Pancreas (tissue), 10 donors: ENCODE results near the gene ARID5B. TPM values are rescaled to one million over a fixed set of nuclear protein-coding genes. Genes with fewer than 3 reads are reported as not detected.

Experiments
- ATAC-seq, 4 donors: fragments of 200-7000 bp; cut with Tn5 transposase; one replicate each; pipeline versions ENCODE4 v1.8.0 to v1.9.1; 2020; ENCODE audit warnings: mild to moderate bottlenecking in 4 of 4, moderate library complexity in 4 of 4
- DNase-seq, 6 donors: peaks; one replicate each; pipeline ENCODE4 v3.0.0-alpha.2; 2020
- FAIRE-seq: peaks from 2 replicates; lab custom pipeline; 2012; peaks lifted over from hg19 to GRCh38; lab: Jason Lieb, UNC
- H3K27ac ChIP-seq, 4 donors: fragments of 200-600 bp; sonication (generic); 1 replicate in 3 of 4; 2 replicates in 1 of 4; pipeline versions ENCODE4 v1.5.0 to v1.8.0; 2020
- H3K27me3 ChIP-seq, 4 donors: fragments of 200-600 bp; one replicate each; pipeline ENCODE4 v1.8.0; 2021
- H3K36me3 ChIP-seq, 3 donors: fragments of 200-600 bp; sonication (generic) in 1 of 3; one replicate each; pipeline versions ENCODE4 v1.5.0 to v1.8.0; 2020 to 2021
- H3K4me1 ChIP-seq, 3 donors: fragments of 200-600 bp; one replicate each; pipeline ENCODE4 v1.8.0; 2021
- H3K4me3 ChIP-seq, 4 donors: fragments of 200-600 bp; sonication (generic) in 2 of 4; one replicate each; pipeline versions ENCODE4 v1.5.0 to v1.8.0; 2020 to 2021
- H3K9me3 ChIP-seq, 4 donors: fragments of 200-600 bp; one replicate each; pipeline ENCODE4 v1.8.0; 2021
- CTCF ChIP-seq, 4 donors: fragments of 200-600 bp; sonication (generic) in 3 of 4; IDR thresholded peaks; one replicate each; pipeline versions ENCODE4 v1.5.0 to v1.8.0; 2021; ENCODE audit warnings: antibody characterized with exemption in 4 of 4
- WGBS, 2 donors: extraction: QIAGEN DNeasy Blood & Tissue Kit; methylation state at CpG; one replicate each; pipeline ENCODE4 v1.1.7; 2013; 5-methylcytosine and 5-hydroxymethylcytosine counted together
- intact Hi-C, 3 donors: fragments of 100-400 bp; cut with DNase I; formaldehyde crosslinking; loops; one replicate each; pipeline versions ENCODE4 v1.11.1 to v1.14.2; 2022
- polyA plus RNA-seq, 2 donors: library from polyadenylated mRNA; stranded (reverse); fragments of 200-250 nt; gene quantifications; one replicate each; pipeline ENCODE4 v1.2.3, GENCODE V29; 2013
- total RNA-seq, 6 donors: library from RNA; stranded (reverse); fragmentation: NEBNext Ultra II Directional in 4 of 6; extraction: Animal tissue kit (Norgen Biotek cat#: 25700) in 4 of 6; gene quantifications; one replicate each; pipeline versions ENCODE4 v1.2.1 to v1.2.4, GENCODE V29; 2021 to 2023
- donor health status: healthy with polysubstance abuse.
- donor health status: DM: no; HTN: no; CAD: no; lungs with moderate emphysema.
- donor health status: DM: no; HTN: no; CAD: no.
- donor health status: control.
- donor health status: control.
- donor health status: Bipolar disorder and iron deficiency.
- donor health status: DM: yes; HTN: yes; CAD: no.
- donor health status: DM: no; HTN: no; CAD: no.
- donor health status: DM: no; HTN: no; CAD: no.
- donor health status: DM: yes; HTN: yes; CAD: no.

The ARID5B gene
- total and polyA plus RNA-seq, 8 donors: 2.6 to 13.0 (median 5.0) TPM

- Histone ChIP-seq H3K27me3 (no peaks in the 10 kb centered on the region), H3K9me3 (no peaks in the 10 kb centered on the region), H3K27ac (no peak overlapping the region), H3K4me3 (no peak overlapping the region), H3K4me1 (peaks cover 0 to 3% (median 0%) of the 10 kb centered on the region in 3 donors), H3K36me3 (no peaks in the 10 kb centered on the region)
- DNase-seq: no peak
- no peak for TF ChIP-seq CTCF (IDR thresholded peaks at IDR 0.05)
- no peak for ATAC-seq
- FAIRE-seq: no peak
- WGBS, 2 donors: 67 to 71% methylated on average over 2 of the region's 2 CpGs
- intact Hi-C loops: no loop called here
These were observed 58.3 kb downstream of the ARID5B start for GRCh38 chr10:61959814-61960213.

- no peak overlapping the region for H3K4me3 ChIP-seq
- peaks cover 0 to 10% (median 0%) of the 10 kb centered on the region in 3 donors for H3K4me1 ChIP-seq
- TF ChIP-seq CTCF (IDR thresholded peaks at IDR 0.05): no peak
- intact Hi-C loops: no loop called here
- H3K27me3 ChIP-seq: no peaks in the 10 kb centered on the region
- no peak for ATAC-seq
- no peaks in the 10 kb centered on the region for H3K36me3 ChIP-seq
- H3K9me3 ChIP-seq: no peaks in the 10 kb centered on the region
- 92 to 94% methylated on average over 2 of the region's 2 CpGs for WGBS, 2 donors
- no peak for FAIRE-seq
- H3K27ac ChIP-seq: no peak overlapping the region
- DNase-seq: no peak
These were observed 59.1 kb downstream of the ARID5B start for GRCh38 chr10:61960396-61961120.

- H3K9me3 ChIP-seq: no peaks in the 10 kb centered on the region
- no peak overlapping the region for H3K4me3 ChIP-seq
- no peak for FAIRE-seq
- no peak for ATAC-seq
- H3K4me1 ChIP-seq: peaks cover 0 to 10% (median 0%) of the 10 kb centered on the region in 3 donors
- intact Hi-C loops: no loop called here
- WGBS, 2 donors: 77 to 80% methylated on average over 8 of the region's 8 CpGs
- H3K36me3 ChIP-seq: no peaks in the 10 kb centered on the region
- no peak for DNase-seq
- H3K27me3 ChIP-seq: no peaks in the 10 kb centered on the region
- TF ChIP-seq CTCF (IDR thresholded peaks at IDR 0.05): no peak
- H3K27ac ChIP-seq: no peak overlapping the region
These were observed 59.8 kb downstream of the ARID5B start for GRCh38 chr10:61961278-61961677.

GRCh38 chr10:61962971-61963370, 61.5 kb downstream of the ARID5B start:
- H3K4me3 ChIP-seq: no peak overlapping the region
- DNase-seq: no peak
- no peak for FAIRE-seq
- no peak overlapping the region for H3K27ac ChIP-seq
- peaks cover 0 to 10% (median 0%) of the 10 kb centered on the region in 3 donors for H3K4me1 ChIP-seq
- no peak for ATAC-seq
- TF ChIP-seq CTCF (IDR thresholded peaks at IDR 0.05): no peak
- WGBS, 2 donors: 90 to 92% methylated on average over 4 of the region's 4 CpGs
- intact Hi-C loops: no loop called here
- H3K9me3 ChIP-seq: no peaks in the 10 kb centered on the region
- H3K27me3 ChIP-seq: no peaks in the 10 kb centered on the region
- H3K36me3 ChIP-seq: no peaks in the 10 kb centered on the region

GRCh38 chr10:61963669-61964058, 62.2 kb downstream of the ARID5B start:
- ATAC-seq: no peak
- Histone ChIP-seq H3K27ac (no peak overlapping the region), H3K9me3 (no peaks in the 10 kb centered on the region), H3K4me3 (no peak overlapping the region), H3K36me3 (no peaks in the 10 kb centered on the region), H3K27me3 (no peaks in the 10 kb centered on the region), H3K4me1 (peaks cover 0 to 10% (median 0%) of the 10 kb centered on the region in 3 donors)
- no peak for TF ChIP-seq CTCF (IDR thresholded peaks at IDR 0.05)
- intact Hi-C loops: no loop called here
- no peak for DNase-seq
- 59 to 72% methylated on average over 2 of the region's 2 CpGs for WGBS, 2 donors
- no peak for FAIRE-seq
